Kidney epithelial cell (primary cell): ENCODE results near the gene BASP1. TPM values are rescaled to one million over a fixed set of nuclear protein-coding genes. Genes with fewer than 3 reads are reported as not detected.

Source experiments
- DNase-seq: peaks from one replicate; pipeline ENCODE4 v3.0.0-alpha.2; 2010; ENCODE audit warnings: low read depth
- H3K27me3 ChIP-seq: 2 replicates; pipeline ENCODE4 v1.6.0; 2011; ENCODE audit warnings: low read length; ENCODE audit not compliant: control insufficient read depth, insufficient read depth
- H3K36me3 ChIP-seq: 2 replicates; pipeline ENCODE4 v1.5.1; 2011; ENCODE audit warnings: low read length; ENCODE audit not compliant: control insufficient read depth, insufficient read depth
- H3K4me3 ChIP-seq: 2 replicates; pipeline ENCODE4 v1.5.1; 2011; ENCODE audit warnings: low read depth, mild to moderate bottlenecking, control low read depth, low read length
- total RNA-seq: library from RNA; depleted of rRNA; stranded (reverse); fragments of >200 nt; gene quantifications from 2 replicates; pipeline ENCODE4 v1.2.3, GENCODE V29; 2015
- TF ChIP-seq, protein P1 (sequence below): IDR thresholded peaks from 2 replicates; pipeline ENCODE4 v1.5.1; 2011; ENCODE audit warnings: mild to moderate bottlenecking, moderate library complexity, low read length, control low read depth, inconsistent platforms; ENCODE audit not compliant: insufficient read depth, poor library complexity, severe bottlenecking

BASP1 gene
- total RNA-seq, 1 donor from 2014 or later = 120 TPM

DNA sequence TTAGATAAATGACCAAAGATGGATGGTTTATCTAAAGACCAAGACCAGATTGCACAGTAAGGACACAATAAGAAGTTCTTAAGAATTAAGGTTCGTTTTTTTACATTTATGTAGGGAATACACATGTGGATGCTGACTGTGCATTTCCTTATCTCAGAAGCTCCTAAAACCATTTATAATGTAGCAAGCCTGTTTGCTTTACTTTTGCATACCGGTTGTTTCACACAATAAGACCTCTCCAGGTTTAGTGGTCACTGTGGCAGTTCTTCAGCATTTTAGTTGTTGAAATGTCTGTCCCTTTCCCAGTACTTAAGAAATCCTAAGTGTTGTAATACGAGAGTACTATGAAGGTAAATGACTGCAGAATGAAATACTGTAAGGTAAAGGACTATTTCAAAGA lies 43.6 kb downstream of the BASP1 start:
- DNase-seq = no peak
- Histone ChIP-seq H3K27me3 (no peaks in the 10 kb centered on the region), H3K4me3 (no peak overlapping the region), H3K36me3 (no peaks in the 10 kb centered on the region)
- TF ChIP-seq, protein P1, sequence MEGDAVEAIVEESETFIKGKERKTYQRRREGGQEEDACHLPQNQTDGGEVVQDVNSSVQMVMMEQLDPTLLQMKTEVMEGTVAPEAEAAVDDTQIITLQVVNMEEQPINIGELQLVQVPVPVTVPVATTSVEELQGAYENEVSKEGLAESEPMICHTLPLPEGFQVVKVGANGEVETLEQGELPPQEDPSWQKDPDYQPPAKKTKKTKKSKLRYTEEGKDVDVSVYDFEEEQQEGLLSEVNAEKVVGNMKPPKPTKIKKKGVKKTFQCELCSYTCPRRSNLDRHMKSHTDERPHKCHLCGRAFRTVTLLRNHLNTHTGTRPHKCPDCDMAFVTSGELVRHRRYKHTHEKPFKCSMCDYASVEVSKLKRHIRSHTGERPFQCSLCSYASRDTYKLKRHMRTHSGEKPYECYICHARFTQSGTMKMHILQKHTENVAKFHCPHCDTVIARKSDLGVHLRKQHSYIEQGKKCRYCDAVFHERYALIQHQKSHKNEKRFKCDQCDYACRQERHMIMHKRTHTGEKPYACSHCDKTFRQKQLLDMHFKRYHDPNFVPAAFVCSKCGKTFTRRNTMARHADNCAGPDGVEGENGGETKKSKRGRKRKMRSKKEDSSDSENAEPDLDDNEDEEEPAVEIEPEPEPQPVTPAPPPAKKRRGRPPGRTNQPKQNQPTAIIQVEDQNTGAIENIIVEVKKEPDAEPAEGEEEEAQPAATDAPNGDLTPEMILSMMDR = no peak

DNA sequence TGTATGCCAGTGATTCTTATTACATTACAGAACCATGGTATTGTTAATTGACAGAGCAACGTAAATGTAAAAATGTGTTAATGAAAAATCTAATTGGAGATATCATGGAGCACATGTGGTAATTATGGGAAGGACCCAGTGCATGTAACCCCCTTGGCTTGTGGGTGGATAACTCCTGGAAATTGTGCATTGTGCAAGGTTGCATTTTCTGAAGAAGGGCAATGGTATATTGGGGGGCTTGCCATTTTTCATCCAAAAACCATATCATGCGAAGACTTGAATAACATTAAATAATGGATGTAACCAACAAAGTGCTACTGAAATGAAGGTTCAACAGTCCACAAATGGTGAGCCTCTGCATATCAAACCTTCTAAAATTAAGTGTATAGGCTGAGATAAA lies 47.6 kb downstream of the BASP1 start:
- TF ChIP-seq, protein P1 = no peak
- no peak for DNase-seq
- Histone ChIP-seq H3K4me3 (no peak overlapping the region), H3K27me3 (no peaks in the 10 kb centered on the region), H3K36me3 (no peaks in the 10 kb centered on the region)

DNA sequence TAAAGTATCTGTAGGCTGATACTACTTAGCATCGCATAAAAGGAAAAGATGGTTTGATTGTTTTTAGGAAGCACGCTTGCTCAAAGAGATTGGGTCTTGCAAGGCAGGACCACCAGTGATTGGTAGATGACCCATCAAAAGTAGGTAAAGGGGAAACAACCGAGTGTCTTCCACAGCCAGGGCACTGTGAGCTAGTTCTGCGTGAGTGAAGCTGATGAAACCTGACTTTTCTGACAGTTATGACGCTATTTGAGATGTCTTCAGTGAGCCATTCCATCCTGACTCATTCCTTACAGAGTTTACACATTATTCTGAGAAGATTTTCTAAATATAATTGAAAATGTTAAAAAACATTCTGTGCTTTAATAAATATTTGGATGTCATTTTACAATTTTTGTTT lies 49.7 kb downstream of the BASP1 start:
- no peak overlapping the region for H3K4me3 ChIP-seq
- H3K27me3 ChIP-seq = no peaks in the 10 kb centered on the region
- TF ChIP-seq, protein P1 = no peak
- no peak for DNase-seq
- no peaks in the 10 kb centered on the region for H3K36me3 ChIP-seq

DNA sequence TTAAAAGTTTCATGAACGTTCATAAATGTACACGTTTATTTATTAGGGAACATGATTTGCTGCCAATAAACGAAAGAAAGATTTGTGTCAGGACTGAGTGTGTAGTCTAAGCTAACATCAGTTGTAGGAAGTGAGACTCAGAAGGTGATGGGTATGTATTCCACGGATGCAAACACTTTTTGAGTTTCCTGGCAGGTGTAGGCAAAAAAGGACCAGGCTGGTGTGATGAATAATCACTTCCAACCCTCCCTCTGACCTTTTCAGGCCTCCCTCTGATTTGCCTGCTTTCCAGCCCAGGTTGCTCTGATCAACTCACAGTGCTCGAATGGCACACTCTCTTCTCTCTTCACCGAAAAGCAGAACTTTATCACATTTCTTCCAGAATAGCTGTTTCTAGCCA lies 51.8 kb downstream of the BASP1 start:
- Histone ChIP-seq H3K4me3 (no peak overlapping the region), H3K27me3 (no peaks in the 10 kb centered on the region), H3K36me3 (no peaks in the 10 kb centered on the region)
- TF ChIP-seq, protein P1 = no peak
- no peak for DNase-seq

DNA sequence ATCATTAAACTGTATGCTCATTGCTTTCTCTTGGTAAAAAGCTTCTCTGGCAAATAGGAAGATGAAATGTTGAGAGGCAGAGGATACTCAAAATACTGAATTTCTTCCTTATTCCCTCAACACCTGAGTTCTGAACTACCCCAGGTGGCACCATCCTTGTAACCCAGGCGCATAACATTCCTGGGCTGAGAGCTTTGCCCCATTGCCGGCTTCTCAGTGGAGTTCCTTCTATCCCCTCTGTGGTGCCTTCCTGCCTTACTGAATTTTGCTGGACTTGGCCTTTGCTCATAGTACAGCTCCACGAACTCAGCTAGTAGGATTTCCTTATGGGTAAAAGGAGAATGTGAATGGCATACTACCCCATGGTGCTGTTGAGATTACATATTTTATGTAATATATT lies 54.7 kb downstream of the BASP1 start:
- DNase-seq = no peak
- H3K4me3 ChIP-seq = no peak overlapping the region
- TF ChIP-seq, protein P1 = no peak
- H3K36me3 ChIP-seq = no peaks in the 10 kb centered on the region
- no peaks in the 10 kb centered on the region for H3K27me3 ChIP-seq

DNA sequence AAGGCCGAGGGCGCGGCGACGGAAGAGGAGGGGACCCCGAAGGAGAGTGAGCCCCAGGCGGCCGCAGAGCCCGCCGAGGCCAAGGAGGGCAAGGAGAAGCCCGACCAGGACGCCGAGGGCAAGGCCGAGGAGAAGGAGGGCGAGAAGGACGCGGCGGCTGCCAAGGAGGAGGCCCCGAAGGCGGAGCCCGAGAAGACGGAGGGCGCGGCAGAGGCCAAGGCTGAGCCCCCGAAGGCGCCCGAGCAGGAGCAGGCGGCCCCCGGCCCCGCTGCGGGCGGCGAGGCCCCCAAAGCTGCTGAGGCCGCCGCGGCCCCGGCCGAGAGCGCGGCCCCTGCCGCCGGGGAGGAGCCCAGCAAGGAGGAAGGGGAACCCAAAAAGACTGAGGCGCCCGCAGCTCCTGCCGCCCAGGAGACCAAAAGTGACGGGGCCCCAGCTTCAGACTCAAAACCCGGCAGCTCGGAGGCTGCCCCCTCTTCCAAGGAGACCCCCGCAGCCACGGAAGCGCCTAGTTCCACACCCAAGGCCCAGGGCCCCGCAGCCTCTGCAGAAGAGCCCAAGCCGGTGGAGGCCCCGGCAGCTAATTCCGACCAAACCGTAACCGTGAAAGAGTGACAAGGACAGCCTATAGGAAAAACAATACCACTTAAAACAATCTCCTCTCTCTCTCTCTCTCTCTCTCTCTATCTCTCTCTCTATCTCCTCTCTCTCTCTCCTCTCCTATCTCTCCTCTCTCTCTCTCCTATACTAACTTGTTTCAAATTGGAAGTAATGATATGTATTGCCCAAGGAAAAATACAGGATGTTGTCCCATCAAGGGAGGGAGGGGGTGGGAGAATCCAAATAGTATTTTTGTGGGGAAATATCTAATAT lies 58.1 kb downstream of the BASP1 start:
- Histone ChIP-seq H3K36me3 (no peaks in the 10 kb centered on the region), H3K4me3 (no peak overlapping the region), H3K27me3 (no peaks in the 10 kb centered on the region)
- no peak for DNase-seq
- TF ChIP-seq, protein P1 = no peak
